ENCODE measurements around the gene ZNF778.
A peak's percentile ranks its signal among the peaks of the same experiment; 100 is the strongest.

The ZNF778 gene

DNA sequence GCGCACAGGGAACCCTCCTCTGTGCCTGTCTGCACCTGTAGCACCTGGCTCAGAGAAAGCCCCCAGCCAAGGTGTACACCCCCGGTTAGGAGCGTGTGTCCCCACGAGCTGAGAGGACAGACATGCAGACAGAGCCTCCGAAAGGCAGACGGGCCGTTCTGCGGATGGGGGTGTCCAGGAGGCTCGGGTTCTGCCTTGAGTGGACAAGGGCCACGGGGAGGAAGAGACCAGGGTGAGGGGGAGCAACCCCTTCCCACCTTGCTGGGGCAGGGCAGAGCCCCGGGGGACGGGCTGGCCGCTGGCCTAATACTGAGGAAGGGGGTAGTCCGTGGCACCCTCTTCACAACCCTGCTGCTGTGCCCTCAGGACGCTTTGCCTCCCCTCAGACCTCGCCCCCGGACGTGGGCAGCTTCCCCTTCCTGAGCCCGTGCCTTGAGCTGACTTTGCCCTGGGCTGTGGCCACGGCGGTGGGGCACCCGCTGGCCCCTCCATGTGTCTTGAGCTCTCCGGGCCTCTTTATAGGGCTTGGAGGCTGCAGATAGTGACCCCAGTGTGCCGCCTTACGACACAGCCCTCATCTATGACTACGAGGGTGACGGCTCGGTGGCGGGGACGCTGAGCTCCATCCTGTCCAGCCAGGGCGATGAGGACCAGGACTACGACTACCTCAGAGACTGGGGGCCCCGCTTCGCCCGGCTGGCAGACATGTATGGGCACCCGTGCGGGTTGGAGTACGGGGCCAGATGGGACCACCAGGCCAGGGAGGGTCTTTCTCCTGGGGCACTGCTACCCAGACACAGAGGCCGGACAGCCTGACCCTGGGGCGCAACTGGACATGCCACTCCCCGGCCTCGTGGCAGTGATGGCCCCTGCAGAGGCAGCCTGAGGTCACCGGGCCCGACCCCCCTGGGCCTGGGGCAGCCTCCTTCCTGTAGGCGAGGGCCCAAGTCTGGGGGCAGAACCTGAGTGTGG lies 22.9 kb upstream of the ZNF778 start:
- no peak for DNase-seq

DNA sequence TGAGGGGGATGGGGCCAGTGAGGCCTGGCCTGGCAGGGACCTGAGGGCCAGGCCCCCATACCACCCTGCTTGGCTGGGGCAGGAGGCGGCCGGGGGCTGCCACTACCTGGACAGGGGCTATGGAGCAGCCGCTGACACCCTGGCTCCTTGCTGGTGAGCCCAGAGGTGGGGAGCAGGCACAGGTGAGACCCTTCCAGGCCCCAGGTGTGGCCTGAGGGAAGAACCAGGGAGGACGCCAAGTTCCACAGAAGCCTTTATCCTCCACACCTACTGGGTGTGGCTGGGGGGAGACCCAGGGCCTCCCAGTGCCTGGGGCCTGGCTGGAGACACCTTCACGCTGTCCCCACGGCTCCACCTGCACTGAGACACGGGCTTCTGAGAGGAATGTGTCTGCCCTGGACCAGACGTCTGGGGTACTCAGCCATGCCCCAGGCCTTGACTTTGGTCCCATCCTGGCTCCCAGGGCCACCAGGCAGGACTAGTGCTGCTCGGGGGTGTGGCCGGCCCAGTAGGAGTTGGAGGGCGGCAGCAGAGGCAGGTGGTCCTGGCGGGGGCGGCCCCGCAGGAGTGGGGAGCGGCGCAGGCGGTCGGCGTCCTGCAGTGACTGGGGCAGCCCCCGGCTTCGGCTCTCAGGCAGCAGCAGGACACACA lies 21.9 kb upstream of the ZNF778 start:
- DNase-seq = no peak

DNA sequence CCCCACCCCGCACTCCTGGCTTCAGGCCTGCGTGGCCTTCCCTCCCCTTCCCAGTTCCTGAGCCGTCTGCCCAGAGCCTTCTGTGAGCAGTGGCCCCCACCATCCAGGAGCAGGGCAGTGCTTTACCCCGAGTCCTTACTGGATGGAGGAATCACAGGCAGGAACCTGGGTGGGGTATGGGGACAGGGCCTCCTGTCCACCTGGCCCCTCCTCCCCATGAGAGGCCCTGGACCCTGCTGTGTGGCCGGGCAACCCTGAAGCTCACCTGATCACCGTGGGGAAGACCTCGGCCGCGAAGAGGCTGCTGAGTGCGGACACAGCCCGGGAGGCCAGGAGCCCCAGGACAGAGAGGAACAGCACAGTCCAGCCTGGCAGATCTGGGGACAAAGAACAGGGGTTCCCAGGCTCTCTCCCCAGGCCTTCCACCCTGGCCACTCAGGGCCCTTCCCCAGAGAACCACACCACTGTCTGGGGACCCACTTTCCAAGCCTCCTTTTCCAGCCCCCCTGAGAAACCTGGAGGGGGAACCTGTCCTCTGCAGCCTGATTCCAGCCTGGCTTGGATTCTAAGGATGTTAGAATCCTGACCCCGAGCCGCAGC lies 20.4 kb upstream of the ZNF778 start:
- DNase-seq = no peak

DNA sequence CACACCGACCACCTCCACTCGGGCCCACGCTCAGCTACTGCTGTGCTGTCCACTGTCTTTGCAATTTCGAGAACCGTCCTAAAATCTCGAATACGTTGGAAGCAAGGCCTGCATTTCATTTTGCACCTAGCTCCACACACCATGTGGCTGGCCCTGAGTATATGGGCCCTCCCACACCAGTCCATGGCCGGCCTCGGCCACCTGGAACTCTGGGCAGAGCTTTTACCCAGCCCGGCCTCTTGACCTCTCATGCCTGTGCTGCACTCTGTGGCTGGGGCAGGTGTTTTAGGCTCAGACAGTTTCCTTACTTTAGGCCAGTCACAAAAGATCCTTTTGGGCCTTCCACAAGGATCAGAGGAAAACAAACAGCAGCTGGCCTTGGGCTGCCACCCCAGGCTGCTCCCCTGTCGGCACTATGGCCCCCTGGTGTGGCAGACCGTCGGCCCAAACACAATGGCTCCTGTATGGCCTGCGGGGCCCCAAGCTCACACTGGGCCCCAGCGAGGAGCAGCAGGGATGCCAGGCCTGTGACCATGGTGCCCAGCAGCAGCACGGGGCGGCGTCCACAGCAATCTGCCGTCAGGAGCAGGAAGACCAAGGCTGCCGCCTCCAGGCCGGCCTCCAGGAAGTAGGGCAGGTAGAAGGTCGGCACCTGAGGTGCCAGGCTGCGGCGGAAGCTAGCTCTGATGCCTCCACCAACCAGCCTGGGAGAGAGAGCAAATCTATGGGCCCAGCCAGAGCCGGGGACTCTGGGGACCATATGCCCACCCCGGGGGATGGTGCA lies 19.7 kb upstream of the ZNF778 start:
- DNase-seq = no peak

DNA sequence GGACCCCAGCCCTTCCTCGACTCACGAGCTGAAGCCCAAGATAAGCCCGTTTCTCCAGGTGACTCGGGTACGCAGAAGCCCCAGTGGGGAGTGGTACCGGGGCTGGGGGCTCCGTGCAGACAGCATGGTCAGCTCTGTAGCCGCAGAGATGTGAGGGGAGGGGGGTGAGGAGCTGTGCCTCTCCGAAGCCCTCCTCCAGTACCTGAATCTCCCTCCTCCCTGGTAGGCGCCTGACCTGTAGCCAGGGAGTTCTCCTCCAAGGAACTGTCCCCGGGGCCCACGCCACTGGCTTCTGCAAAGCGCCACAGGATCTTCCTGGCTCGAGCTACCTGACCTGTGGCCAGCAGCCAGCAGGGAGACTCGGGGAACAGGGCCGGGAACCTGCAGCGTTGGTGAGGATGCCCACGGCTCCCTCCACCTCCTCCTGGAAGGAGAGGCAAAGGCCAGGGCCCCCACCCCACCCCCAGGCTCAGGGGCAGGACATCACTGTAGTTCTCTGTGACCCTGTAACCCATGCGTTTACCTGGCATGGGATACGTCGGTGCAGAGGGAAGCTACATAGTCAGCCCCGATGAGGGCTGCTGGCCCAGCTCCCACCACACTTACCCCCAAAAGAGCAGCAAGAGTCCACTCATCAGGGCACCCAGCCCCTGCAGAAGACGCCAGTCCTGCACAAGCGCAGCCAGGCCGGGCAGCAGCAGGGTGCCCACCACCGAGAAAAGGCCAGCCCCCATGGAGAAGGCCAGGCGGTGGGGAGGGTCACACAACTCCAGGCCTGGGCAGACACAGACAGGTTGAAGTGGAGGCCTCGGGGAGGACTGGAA lies 18.9 kb upstream of the ZNF778 start:
- DNase-seq = no peak

DNA sequence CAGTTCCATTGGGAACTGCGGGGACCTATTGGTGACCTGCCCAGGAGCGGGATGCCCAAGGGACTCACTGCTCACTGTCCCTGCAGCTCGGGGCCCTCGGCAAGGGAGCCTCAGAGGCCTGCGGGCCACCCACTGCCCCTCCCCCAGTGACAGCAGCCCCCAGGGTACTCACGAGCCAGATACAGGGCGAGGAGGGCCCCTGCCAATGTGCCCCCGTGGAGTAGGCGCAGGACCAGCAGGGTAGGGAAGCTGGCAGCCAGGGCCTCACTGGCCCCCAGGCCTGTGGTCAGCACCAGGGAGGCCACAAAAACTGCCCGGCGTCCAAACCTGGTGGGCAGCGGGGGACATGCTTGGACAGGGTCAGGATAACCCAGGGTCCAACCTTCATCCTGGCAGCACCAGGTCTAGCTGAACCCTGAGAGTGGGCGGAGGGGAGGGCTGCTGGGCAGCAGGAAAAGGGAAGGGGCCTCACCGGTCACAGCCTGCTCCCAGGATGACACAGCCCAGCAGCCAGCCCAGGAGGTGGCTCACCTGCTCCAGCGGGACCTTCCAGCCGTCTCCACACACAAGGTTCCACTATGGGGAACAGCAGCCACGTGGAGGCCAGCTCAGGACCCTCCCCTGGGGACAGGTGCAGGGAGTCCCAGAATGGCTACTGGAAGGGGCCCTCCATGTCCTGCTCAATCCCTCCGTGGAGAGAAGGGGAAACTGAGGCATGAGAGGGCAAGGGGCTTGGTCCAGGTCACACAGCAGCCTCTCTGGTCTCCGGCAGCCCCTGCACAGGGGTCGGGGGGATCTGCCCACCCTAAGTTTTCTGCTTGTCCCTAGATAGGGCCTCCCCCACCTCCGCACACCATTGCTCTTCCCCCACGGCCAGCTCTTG lies 18.0 kb upstream of the ZNF778 start:
- DNase-seq = no peak

DNA sequence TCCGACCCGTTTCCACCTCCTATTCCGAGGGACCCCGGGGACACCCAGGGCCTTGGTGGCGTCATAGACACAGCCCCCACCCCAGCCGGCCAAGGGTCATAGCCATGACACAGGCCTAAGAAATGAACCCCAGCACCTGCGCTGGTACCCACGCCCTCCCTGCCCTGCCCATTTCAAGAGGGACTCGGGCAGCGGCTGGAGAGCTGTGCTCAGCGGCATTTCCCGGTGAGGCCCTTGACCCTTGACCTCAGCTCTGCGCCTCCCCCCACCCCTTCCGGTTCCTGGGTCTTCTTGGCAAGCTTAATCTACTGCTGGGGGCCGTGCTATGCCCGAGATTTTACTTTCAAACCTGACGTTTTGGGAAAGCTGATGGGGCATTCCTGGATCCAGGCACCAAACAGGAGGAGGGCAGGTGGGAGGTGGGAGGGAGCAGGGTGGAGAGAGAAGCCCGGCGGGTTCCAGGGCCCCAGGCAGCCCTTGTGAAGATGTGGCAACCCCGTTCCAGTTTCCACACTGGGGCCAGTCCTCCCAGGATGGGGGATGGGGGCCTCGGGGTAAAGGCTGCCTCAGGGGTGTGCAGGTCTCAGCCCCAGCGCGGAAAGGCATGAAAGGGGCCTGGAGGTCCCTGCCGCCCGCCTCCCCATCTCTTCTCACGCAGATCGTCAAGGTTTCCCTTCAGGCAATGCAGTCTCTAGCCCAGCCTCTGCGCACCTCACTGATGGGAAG lies 17.2 kb upstream of the ZNF778 start, which contains the start of gene SLC22A31:
Gene SLC22A31, minus strand, starts transcription at position 414 of the 726 bp plus-strand sequence. Its CDS starts 36 bp downstream, at position 378.
- DNase-seq = no peak

DNA sequence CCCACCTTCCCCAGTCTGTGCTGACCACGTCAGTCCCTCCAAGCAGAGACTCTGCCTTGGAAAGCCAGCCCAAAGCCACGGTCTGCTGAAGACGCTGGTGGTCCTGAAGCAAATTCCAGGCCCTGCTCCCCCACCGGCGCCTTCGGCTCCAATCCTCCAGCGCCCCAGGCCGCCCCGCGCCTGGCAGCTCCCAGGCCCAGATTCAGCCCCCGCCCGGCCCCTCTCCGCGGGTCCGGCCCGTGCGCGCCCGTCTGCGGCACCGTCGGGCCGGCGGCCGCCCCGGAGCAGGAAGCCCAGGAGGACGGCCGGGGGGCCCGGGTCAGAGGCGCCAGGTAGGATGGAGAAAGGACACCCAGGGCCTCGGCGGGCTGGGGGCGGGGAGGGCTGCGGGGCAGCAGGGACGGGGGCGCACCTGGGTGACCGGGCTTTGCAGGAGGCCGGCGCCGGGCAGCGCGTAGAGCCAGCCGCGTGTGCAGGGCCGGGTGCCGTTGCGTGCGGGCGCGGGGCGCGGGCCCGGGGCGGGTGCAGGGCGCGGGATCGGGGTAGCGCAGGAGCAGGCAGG lies 16.6 kb upstream of the ZNF778 start:
- DNase-seq = no peak

DNA sequence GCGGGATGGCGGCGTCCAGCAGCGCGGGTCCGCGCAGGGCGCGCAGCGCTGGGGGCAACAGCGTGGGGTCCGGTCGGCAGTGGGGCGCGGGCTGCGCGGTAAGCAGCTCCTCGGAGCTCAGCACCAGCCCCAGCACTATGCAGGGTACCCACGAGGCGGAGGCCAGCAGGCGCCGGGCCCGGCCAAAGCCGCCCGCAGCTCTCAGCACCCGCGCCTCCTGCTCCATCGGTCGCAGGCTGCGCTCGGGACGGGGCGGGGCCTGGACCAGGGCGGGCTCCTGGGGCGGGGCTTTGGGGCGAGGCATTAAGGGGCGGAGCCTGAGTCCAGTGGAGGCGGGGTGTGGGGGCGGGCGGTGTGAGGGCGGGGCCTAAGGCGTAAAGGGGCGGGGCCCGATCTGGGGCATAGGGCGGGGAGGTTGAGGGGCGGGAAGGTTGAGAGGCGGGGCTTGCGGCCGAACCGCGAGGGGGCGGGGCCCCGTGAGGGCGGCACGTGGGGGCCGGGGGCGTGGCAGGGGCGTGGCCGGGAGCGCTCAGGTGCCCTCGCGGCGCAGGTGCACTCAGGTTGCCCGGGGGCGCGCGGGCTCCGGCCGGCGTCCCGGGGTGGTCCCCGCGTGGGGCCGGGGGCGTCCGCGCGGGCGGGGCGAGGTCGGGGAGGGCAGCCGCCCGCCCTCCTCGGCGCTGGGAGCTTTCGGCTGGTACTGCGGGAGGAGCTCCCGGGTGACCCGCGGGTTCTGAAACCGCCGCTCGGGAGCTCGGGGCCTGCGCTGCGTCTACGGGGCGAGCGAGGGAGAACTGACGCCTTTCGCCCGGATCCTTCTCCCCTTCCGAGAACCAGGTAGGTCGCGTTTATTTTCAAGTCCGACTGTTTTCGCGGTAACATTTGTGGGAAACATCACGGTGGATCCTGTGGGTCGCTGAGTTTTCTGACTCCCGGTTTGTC lies 15.8 kb upstream of the ZNF778 start:
- peak; percentile 62 for DNase-seq

DNA sequence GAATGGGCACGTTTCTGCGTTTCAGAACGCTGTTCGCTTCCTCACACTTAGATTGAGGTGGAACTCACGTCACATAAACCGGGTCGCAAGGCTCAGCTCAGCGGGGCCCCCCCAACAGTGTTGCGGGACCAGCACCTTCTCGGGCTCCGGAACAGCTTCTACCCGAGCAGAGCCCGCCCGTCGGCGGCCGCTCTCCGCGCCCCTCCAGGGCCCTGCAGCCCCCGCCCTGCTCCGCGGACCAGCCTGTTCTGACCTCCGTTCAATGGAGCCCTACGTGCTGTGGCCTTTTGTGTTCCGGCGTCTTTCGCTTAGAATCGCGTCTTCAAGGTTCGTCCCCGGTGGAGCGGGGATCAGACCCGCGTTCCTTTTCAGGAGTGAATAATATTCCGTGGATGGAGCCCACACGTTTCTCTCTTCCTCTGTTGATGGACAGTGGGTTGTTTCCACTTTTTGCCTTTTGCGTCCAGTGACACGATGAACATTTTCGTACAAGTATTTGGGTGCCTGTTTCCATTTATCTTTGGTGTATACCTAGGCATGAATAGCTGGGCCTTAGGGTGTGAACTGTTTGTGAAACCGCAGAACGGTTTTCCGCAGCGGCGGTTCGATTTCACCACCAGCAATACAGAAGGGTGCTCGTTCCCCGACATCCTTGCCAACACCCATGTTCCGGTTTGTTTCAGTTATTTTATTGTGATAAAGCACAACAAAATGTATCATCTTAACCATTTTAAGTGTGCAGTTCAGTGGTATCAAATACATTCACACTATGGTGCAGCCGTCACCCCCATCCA lies 14.9 kb upstream of the ZNF778 start:
- DNase-seq = no peak

DNA sequence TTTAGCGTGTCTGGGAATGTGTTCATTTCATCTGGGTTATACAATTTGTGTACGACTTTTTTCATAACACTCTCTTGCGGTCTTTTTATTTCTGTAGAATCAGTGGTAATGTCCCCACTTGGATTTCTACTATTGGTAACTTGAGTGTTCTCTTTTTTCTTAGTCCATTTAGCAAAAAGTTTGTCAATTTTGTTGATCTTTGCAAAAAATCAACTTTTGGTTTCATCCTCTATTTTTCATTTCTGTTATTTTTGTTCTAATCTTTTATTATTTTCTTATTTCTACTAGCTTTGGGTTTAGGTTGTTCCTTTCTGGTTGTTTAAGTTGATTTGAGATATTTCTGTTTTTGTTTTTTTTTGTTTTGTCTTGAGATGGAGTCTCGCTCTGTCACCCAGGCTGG lies 9.5 kb upstream of the ZNF778 start:
- DNase-seq = no peak

DNA sequence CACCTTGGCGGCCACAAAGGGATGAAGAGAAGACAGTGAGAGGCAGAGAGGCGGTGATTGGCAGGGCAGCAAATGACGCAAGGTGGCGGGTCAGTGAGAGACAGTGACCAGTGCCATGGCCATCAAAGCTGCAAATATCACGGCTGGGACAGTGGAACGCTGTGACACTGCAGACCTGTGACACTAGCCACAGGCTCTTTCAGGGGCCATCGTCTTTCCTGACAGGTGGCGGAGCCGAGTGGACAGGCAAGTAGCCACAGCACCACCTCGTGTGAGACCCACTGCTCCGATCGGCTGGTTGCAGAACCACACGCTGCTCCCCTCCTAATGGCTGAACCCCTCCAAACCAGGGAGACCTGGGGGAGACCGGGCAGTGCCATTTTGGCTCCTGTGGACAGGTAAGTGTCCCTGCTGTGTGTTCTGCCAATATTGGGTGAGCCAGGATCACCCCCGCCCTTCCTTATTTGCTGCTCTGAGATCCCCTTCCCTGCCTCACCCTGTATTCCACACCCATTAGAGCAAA lies 7.9 kb upstream of the ZNF778 start:
- DNase-seq = no peak

DNA sequence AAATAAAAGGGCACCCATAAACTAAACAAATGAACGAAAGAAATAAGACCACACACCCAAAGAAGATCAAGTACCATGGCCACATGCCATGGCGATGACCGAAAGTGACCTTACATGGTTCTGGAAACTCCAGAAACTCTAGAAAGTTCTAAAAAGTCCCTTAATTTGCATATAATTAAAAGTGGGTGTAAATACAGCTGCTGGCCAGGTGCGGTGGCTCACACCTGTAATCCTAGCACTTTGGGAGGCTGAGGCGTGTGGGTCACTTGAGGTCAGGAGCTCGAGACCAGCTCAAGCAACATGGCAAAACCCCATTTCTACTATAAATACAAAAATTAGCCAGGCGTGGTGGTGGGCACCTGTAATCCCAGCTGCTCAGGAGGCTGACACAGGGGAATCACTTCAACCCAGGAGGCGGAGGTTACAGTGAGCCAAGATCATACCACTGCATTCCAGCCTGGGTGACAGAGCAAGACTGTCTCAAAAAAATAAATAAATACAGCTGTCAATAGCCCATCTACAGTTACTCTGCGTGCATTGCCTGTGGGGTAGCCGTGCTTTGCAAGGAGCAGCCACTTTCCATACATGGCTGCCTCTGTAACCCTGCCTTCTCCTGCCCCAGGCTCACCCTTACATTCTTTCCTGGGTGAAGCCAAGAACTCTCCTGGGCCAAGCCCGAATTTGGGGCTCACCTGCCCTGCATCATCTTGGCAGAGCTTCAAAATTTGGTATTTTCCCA lies 7.2 kb upstream of the ZNF778 start:
- no peak for DNase-seq

DNA sequence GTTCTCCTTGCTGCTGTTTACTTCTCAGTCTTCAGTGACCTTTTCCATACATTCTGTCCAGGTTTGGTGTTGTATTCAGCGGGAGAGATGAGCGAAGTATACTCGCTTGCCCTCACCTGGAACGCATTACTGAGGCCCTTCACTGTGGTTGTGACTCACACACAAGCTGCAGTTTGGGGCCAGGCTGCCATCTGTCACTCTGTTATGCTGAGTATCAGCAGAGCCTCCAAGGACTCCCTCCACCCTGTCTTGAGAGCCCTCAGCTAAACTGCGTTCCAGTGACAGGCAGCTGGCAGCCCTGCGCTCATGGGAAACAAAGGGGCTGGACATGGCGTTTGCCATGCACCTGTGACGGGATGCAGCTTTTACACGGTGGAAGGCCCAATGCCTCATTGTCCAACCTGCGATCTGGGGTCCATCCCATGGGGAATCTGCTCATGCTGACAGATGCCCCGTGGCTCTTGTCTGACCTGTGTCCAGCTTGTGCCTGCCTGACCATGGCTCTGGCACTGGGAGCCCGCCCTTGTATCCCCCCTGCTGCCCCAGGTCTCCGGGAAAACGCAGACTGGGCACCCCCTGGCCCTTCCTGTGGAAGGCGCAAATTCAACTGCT lies 6.5 kb upstream of the ZNF778 start:
- DNase-seq = no peak

DNA sequence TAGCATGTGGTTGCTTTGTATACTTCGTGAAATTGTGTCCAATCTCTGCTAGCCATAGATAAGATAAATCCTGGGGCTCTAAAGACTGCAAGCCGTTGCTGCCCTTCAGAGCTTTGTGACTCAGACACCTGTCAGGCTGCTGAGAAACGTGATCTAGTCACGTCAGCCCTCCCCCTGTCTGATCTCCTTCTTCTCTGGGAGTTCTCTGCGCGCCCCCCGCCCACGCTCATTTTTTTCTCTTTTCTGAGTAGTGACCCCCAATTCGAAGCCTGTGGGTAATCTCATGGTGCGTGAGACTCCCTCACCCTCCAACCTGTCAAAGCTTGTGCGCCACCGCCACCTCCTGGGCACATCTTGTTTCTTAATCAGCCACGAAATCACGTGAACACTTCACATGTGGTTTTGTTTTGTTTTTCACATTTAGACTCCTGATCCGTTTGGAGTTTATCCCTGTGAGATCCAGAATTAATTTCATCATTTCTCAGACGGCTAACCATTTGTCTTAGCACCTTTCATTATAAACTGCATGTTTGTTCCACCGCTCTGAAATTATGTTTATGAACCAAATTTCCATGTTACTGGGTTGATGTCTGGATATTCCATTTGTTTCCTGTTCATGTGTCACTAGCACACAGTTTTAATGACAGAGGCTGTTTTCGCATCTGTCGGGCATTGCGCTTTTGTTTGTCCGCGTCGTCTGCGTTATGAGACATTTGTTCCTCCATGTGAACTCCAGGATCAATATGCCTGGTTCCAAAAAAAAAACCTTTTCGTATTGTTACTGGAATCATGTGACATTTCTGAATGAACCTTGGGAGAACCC lies 977 bp upstream of the ZNF778 start:
- DNase-seq = peak; percentile 85

DNA sequence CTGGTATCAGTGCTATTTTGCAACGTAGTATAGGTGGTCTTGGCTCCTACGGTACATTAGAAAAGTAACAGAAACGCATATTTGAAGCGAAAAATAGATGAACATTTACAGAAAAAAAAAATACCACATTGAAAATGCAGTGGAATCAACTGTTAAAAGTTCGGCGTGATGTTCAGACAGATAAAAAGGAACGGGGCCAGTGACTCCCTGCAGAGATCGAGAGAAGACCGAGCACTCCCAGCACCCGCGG lies 440 bp upstream of the ZNF778 start:
- DNase-seq = no peak
